ENCODE measurements around the gene SPTBN2.

Gene SPTBN2

GRCh38 chr11:66701432-66702240 lies 27.4 kb downstream of the SPTBN2 start:
- peak; percentile 88 for DNase-seq (ENCODE audit: low spot score)

- DNase-seq (ENCODE audit: low spot score) = no peak
Measured at GRCh38 chr11:66700742-66701141, 28.3 kb downstream of the SPTBN2 start.

GRCh38 chr11:66700337-66700736 lies 28.7 kb downstream of the SPTBN2 start:
- no peak for DNase-seq (ENCODE audit: low spot score)

- no peak for DNase-seq (ENCODE audit: low spot score)
Measured at GRCh38 chr11:66698491-66698890, 30.5 kb downstream of the SPTBN2 start.

GRCh38 chr11:66697988-66698387 lies 31.0 kb downstream of the SPTBN2 start:
- no peak for DNase-seq (ENCODE audit: low spot score)

GRCh38 chr11:66696146-66696545 lies 32.9 kb downstream of the SPTBN2 start:
- no peak for DNase-seq (ENCODE audit: low spot score)

- peak; percentile 90 for DNase-seq (ENCODE audit: low spot score)
Measured at GRCh38 chr11:66694732-66695207, 34.2 kb downstream of the SPTBN2 start.

- DNase-seq (ENCODE audit: low spot score) = no peak
Measured at GRCh38 chr11:66694056-66694410, 35.0 kb downstream of the SPTBN2 start.

GRCh38 chr11:66693356-66694055 lies 35.5 kb downstream of the SPTBN2 start:
- no peak for DNase-seq (ENCODE audit: low spot score)

- DNase-seq (ENCODE audit: low spot score) = no peak
Measured at GRCh38 chr11:66692871-66693331, 36.1 kb downstream of the SPTBN2 start.

- DNase-seq (ENCODE audit: low spot score) = no peak
Measured at GRCh38 chr11:66692446-66692845, 36.6 kb downstream of the SPTBN2 start.

- no peak for DNase-seq (ENCODE audit: low spot score)
Measured at GRCh38 chr11:66691311-66691980, 37.6 kb downstream of the SPTBN2 start.

GRCh38 chr11:66689661-66690590 lies 39.1 kb downstream of the SPTBN2 start:
- DNase-seq (ENCODE audit: low spot score) = no peak

GRCh38 chr11:66688561-66689534 lies 40.2 kb downstream of the SPTBN2 start:
- no peak for DNase-seq (ENCODE audit: low spot score)

- no peak for DNase-seq (ENCODE audit: low spot score)
Measured at GRCh38 chr11:66687831-66688281, 41.2 kb downstream of the SPTBN2 start.

- no peak for DNase-seq (ENCODE audit: low spot score)
Measured at GRCh38 chr11:66686801-66687750, 41.9 kb downstream of the SPTBN2 start.

GRCh38 chr11:66686100-66686785 lies 42.8 kb downstream of the SPTBN2 start:
- no peak for DNase-seq (ENCODE audit: low spot score)

GRCh38 chr11:66685276-66686099 lies 43.5 kb downstream of the SPTBN2 start:
- DNase-seq (ENCODE audit: low spot score) = no peak
